PC-9 (cell line): ENCODE measurements around the gene UBAC1. TPM values are rescaled to one million over a fixed set of nuclear protein-coding genes. Genes with fewer than 3 reads are reported as not detected.

Experiments used
- BruUV-seq: library from RNA; stranded (reverse); fragments of 400-500 nt; replicated peaks from 2 replicates; lab custom pipeline; 2021; lab: Mats Ljungman, UMichigan
- CTCF ChIA-PET: fragments of 300-600 bp; sonication (Branson Sonifier 250); formaldehyde crosslinking; loops from one replicate; lab custom pipeline; 2022; ENCODE audit warnings: antibody characterized with exemption; lab: Charles Lee
- POLR2A ChIA-PET: fragments of 300-600 bp; sonication (Branson Sonifier 250); formaldehyde crosslinking; loops from one replicate; lab custom pipeline; 2022; ENCODE audit warnings: antibody characterized with exemption; ENCODE audit not compliant: unreplicated experiment; lab: Charles Lee
- DNase-seq, 2 experiments: peaks; one replicate each; pipeline versions ENCODE4 v3.0.0 to v3.0.0-alpha.2; 2015 to 2022; ENCODE audit warnings: mixed read lengths in 1 of 2
- H2AFZ ChIP-seq: fragments of 200-600 bp; sonication (generic); 2 replicates; pipeline ENCODE4 v1.8.1; 2017; ENCODE audit warnings: antibody characterized with exemption
- H3F3A ChIP-seq: fragments of 200-600 bp; sonication (generic); 2 replicates; pipeline ENCODE4 v1.8.1; 2017; ENCODE audit warnings: antibody characterized with exemption, mild to moderate bottlenecking, low read depth; ENCODE audit not compliant: insufficient read depth
- H3K27ac ChIP-seq: fragments of 200-600 bp; sonication (generic); 2 replicates; pipeline ENCODE4 v1.6.1; 2016; ENCODE audit warnings: mixed run types
- H3K27me3 ChIP-seq: fragments of 200-600 bp; sonication (generic); 2 replicates; pipeline ENCODE4 v1.6.1; 2016; ENCODE audit warnings: low read depth, mixed run types; ENCODE audit not compliant: insufficient read depth
- H3K36me3 ChIP-seq: fragments of 200-600 bp; sonication (generic); 2 replicates; pipeline ENCODE4 v1.6.1; 2016; ENCODE audit warnings: low read depth, mixed run types
- H3K4me1 ChIP-seq: fragments of 200-600 bp; sonication (generic); replicated peaks from 2 replicates; pipeline ENCODE4 v1.6.1; 2016; ENCODE audit warnings: mixed run types; ENCODE audit not compliant: insufficient read depth
- H3K4me2 ChIP-seq: fragments of 200-600 bp; sonication (generic); 2 replicates; pipeline ENCODE4 v1.6.1; 2017; ENCODE audit warnings: mixed run types
- H3K4me3 ChIP-seq: fragments of 200-600 bp; sonication (generic); 2 replicates; pipeline ENCODE4 v1.6.1; 2016; ENCODE audit warnings: mixed run types
- H3K79me2 ChIP-seq: fragments of 200-600 bp; sonication (generic); 2 replicates; pipeline ENCODE4 v1.6.1; 2017; ENCODE audit warnings: low read depth, mixed run types
- H3K9me2 ChIP-seq: fragments of 200-600 bp; sonication (generic); 2 replicates; pipeline ENCODE4 v1.8.1; 2017; ENCODE audit warnings: mild to moderate bottlenecking; ENCODE audit not compliant: insufficient read depth
- H3K9me3 ChIP-seq: fragments of 200-600 bp; sonication (generic); 2 replicates; pipeline ENCODE4 v1.8.1; 2016; ENCODE audit warnings: low read depth; ENCODE audit not compliant: insufficient read depth
- H4K20me1 ChIP-seq: fragments of 200-600 bp; sonication (generic); 2 replicates; pipeline ENCODE4 v1.8.1; 2017; ENCODE audit not compliant: insufficient read depth
- CTCF ChIP-seq: fragments of 200-600 bp; sonication (generic); conservative IDR thresholded peaks from 2 replicates; pipeline ENCODE4 v1.6.1; 2017; ENCODE audit warnings: mixed run types, antibody characterized with exemption, mild to moderate bottlenecking, moderate library complexity
- EZH2 ChIP-seq: fragments of 200-600 bp; sonication (generic); IDR thresholded peaks from 2 replicates; pipeline ENCODE4 v1.8.0; 2017; ENCODE audit warnings: antibody characterized with exemption, low read depth
- intact Hi-C: fragments of 100-400 bp; cut with micrococcal nuclease; formaldehyde crosslinking; loops from one replicate; pipeline ENCODE4 v1.10.0; 2022; ENCODE audit not compliant: unreplicated experiment
- total RNA-seq: library from RNA; stranded (reverse); gene quantifications from 2 replicates; pipeline ENCODE4 v1.2.3, GENCODE V29; 2021

UBAC1 gene
- total RNA-seq, 1 experiment from 2014 or later = 27.6 TPM

- Histone ChIP-seq H3K79me2 (no peaks in the 10 kb centered on the region), H3K4me2 (no peak overlapping the region), H3K27me3 (no peaks in the 10 kb centered on the region), H3F3A (no peaks in the 10 kb centered on the region), H2AFZ (no peak overlapping the region), H3K9me3 (no peaks in the 10 kb centered on the region), H3K4me3 (no peak overlapping the region), H3K4me1 (no peaks in the 10 kb centered on the region), H4K20me1 (no peaks in the 10 kb centered on the region), H3K27ac (no peak overlapping the region), H3K36me3 (no peaks in the 10 kb centered on the region), H3K9me2 (no peaks in the 10 kb centered on the region)
- TF ChIP-seq EZH2 (no peak), CTCF (no peak)
- no peak for DNase-seq
- ChIA-PET POLR2A (no interaction called here), CTCF (no interaction called here)
- no TSS peak for BruUV-seq
- intact Hi-C loops = loop anchor here (10.0 kb wide), 1 partner anchor 322 kb away; no protein-coding TSS in a partner anchor
Observed at GRCh38 chr9:135962696-135963307, 1.6 kb upstream of the UBAC1 start.

GRCh38 chr9:135961811-135962695 lies 880 bp upstream of the UBAC1 start:
- no peaks in the 10 kb centered on the region for H3K9me2 ChIP-seq
- H4K20me1 ChIP-seq = no peaks in the 10 kb centered on the region
- TF ChIP-seq EZH2 = no peak
- TF ChIP-seq CTCF = no peak
- no TSS peak for BruUV-seq
- no peaks in the 10 kb centered on the region for H3K79me2 ChIP-seq
- no peak overlapping the region for H2AFZ ChIP-seq
- CTCF ChIA-PET = no interaction called here
- no peak overlapping the region for H3K4me3 ChIP-seq
- intact Hi-C loops = loop anchor here (10.0 kb wide), 1 partner anchor 323 kb away; no protein-coding TSS in a partner anchor
- H3K9me3 ChIP-seq = no peaks in the 10 kb centered on the region
- peak overlapping the region; percentile 40 for H3K4me2 ChIP-seq
- POLR2A ChIA-PET = no interaction called here
- no peak for DNase-seq
- no peaks in the 10 kb centered on the region for H3K4me1 ChIP-seq
- no peaks in the 10 kb centered on the region for H3F3A ChIP-seq
- no peak overlapping the region for H3K27ac ChIP-seq
- no peaks in the 10 kb centered on the region for H3K36me3 ChIP-seq
- no peaks in the 10 kb centered on the region for H3K27me3 ChIP-seq

GRCh38 chr9:135960411-135961276 lies 529 bp downstream of the UBAC1 start:
- no peak for DNase-seq
- Histone ChIP-seq H3K4me2 (peak overlapping the region; percentile 66), H2AFZ (no peak overlapping the region), H3K4me1 (no peaks in the 10 kb centered on the region), H3K79me2 (no peaks in the 10 kb centered on the region), H3K27me3 (no peaks in the 10 kb centered on the region), H3K4me3 (peak overlapping the region; percentile 47; the same call in 1 of the 2 replicates), H3K36me3 (no peaks in the 10 kb centered on the region), H3F3A (no peaks in the 10 kb centered on the region), H3K9me3 (no peaks in the 10 kb centered on the region), H4K20me1 (no peaks in the 10 kb centered on the region), H3K9me2 (no peaks in the 10 kb centered on the region), H3K27ac (no peak overlapping the region)
- CTCF ChIA-PET = no interaction called here
- TF ChIP-seq EZH2 (no peak), CTCF (no peak)
- BruUV-seq = no TSS peak
- POLR2A ChIA-PET = no interaction called here
- intact Hi-C loops = loop anchor here (10.0 kb wide), 1 partner anchor 324 kb away; no protein-coding TSS in a partner anchor
